ENCODE results near the gene SLC2A14.
"Not testable (repeated sequence)": the region's sequence is repeated elsewhere in the genome, so short reads cannot be mapped to it uniquely, and the experiment has no call there.

The SLC2A14 gene

DNA sequence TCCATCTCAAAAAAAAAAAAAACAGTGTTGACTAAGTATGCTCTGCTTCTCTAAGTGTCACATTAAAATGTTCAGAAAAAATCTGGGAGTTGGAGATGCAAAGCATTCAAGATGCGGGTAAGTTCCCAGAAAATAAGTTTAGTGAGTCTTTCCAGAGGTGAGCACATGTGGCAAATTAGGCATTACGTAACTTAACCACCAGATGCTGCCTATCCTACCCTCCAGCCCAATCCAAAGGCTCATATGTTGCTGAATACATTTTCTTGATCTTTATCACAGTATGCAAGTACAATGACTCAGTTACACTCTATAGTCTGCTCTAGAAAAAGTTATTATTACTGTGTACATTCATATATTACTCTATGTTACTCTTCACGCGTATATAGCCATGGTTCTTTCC is 3.6 kb downstream of the SLC2A14 start:
- no peak for DNase-seq

DNA sequence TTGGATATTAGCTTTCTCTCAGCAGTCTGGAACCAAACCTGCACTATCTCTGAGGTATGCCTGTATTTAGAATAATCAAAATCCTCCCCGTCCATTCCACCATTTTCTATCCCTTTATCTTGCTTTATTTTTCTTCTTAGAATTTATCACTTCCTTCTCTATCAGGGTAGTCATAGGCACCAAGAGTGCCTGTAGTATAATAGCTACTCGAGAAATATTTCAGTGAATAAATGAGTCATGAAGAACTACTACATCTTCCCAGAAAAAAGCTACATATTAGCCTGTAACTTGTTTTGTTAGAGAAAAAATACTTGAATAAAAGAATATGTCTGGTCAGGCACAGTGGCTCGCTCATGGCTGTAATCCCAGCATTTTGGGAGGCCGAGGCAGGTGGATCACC is 4.3 kb downstream of the SLC2A14 start:
- DNase-seq, result no peak

- DNase-seq, result no peak
These were observed 8.0 kb downstream of the SLC2A14 start for GRCh38 chr12:7864601-7865150.

DNA sequence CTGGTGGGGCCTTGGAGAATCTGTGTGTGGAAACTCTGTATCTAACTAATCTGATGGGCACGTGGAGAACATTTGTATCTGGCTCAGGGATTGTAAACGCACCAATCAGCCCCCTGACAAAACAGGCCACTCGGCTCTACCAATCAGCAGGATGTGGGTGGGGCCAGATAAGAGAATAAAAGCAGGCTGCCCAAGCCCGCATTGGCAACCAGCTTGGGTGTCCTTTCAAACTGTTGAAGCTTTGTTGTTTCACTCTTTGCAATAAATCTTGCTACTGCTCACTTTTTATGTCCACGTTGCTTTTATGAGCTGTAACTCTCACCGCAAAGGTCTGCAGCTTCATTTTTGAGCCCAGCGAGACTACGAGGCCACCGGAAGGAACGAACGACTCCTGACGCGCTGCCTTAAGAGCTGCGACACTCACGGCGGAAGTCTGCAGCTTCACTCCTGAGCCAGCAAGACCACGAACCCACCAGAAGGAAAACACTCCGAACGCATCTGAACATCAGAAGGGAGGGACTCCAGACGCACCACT is 9.8 kb downstream of the SLC2A14 start:
- DNase-seq, result not testable (repeated sequence)

DNA sequence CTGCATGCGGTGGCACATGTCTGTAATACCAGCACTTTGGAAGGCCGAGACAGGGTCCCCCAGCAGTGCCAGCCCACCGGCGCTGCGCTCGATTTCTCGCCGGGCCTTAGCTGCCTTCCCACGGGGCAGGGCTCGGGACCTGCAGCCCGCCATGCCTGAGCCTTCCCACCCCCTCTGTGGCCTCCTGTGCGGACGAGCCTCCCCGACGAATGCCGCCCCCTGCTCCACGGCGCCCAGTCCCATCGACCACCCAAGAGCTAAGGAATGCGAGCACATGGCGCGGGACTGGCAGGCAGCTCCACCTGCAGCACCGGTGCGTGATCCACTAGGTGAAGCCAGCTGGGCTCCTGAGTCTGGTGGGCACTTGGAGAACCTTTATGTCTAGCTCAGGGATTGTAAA is 10.4 kb downstream of the SLC2A14 start:
- not testable (repeated sequence) for DNase-seq

GRCh38 chr12:7859552-7859951 is 13.2 kb downstream of the SLC2A14 start:
- no peak for DNase-seq

- no peak for DNase-seq
These were observed 14.7 kb downstream of the SLC2A14 start for GRCh38 chr12:7857971-7858370.

DNA sequence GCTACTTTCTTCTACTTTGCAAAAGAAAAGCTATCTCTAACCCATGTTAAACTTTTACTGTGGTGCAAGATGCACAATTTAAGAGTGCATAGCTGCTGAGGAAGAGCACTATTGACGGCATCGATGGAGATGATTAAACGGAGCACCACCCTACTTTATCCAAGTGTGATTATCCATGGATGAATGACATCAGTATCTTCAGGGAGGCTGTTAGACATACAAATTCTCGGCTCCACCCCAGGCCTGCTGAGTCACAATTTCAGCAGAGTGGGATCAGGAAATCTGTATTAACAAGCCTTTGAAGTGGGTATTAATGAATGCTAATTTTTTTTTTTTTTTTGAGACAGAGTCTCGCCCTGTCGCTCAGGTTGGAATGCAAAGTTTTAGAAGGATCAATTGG is 16.2 kb downstream of the SLC2A14 start:
- no peak for DNase-seq

- no peak for DNase-seq
These were observed 19.2 kb downstream of the SLC2A14 start for GRCh38 chr12:7853557-7853956.

GRCh38 chr12:7851622-7852081 is 21.1 kb downstream of the SLC2A14 start:
- DNase-seq, result not testable (repeated sequence)

DNA sequence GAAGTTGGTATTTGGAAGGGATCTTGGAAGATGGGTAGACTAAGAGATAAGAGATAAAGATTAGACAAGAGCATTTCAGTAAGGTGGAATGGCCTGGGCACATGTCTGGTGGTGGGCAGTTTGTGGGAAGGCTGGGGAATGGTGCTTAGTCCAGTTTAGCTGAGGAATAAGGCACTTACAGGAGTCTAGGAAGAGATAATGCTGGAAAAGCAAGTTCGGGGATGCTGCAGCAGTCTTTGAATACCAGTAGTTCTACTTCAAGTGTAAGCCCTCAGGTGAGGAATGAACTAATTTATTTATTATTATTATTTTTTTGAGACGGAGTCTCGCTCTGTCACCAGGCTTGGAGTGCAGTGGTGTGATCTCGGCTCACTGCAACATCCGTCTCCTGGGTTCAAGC is 22.6 kb downstream of the SLC2A14 start:
- not testable (repeated sequence) for DNase-seq

- not testable (repeated sequence) for DNase-seq
These were observed 24.7 kb downstream of the SLC2A14 start for GRCh38 chr12:7848098-7848422.

DNA sequence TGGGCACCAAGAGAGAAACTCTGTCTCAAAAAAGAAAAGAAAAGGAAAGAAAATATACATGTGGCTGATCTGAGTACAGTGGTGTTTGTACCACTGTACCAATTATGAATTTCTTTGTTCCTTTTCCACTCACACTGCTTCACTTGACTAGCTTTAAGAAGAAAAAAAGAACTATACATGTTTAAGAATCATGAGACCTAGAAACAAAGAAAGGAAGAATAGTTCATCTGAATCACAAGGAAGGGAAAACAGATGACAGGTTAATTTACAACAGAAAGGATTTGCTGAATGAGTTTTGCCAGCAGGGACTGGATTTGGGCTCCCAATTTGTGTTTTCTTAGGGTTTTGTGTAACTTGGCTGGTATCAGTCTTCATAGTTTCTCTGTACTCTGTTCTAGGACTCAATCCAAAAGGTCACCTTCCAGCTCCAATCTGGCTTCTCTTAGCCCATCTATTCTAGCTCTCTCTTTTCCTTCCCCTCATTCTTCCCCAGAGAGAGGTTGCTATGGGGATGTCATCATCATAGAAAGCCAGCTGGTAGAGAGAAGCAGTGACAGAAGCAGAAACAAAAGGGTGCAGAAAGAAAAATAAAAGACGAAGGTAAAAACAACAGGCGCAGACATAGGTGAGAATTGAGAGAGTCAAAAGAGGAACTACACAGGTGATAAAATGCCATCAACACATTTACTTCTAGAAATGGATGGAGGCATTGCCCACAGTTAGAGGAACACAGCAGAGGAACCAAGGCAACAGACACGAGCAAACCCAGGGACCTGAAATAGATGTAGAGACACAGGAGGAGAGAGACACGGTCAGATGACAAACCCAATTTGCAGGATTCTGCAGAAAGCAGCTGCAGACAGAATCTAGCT is 25.3 kb downstream of the SLC2A14 start:
- DNase-seq, result not testable (repeated sequence)

DNA sequence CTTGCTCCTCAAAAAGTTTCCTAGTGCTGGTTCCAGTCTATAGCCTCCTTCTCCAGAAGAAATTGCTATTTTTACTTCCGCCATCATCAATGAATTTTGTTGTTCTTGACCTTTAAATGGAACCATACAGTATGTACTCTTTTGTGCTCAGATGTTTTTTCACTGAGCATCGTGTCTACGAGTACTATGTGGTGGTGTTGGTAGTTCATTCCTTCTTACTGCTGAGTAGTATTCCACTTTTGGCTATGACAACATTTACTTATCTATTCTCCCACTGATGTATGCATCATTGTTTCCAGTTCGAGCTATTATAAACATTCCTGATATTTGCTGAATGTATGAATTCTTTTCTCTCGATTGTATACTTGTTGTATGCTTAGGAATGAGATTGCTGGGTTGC is 28.6 kb downstream of the SLC2A14 start:
- DNase-seq, result no peak

GRCh38 chr12:7843583-7843982 is 29.1 kb downstream of the SLC2A14 start:
- not testable (repeated sequence) for DNase-seq

- not testable (repeated sequence) for DNase-seq
These were observed 29.6 kb downstream of the SLC2A14 start for GRCh38 chr12:7843149-7843548.

- DNase-seq, result not testable (repeated sequence)
These were observed 30.3 kb downstream of the SLC2A14 start for GRCh38 chr12:7842444-7842843.

GRCh38 chr12:7839848-7840247 is 32.9 kb downstream of the SLC2A14 start:
- DNase-seq, result not testable (repeated sequence)

GRCh38 chr12:7839226-7839625 is 33.5 kb downstream of the SLC2A14 start:
- not testable (repeated sequence) for DNase-seq

DNA sequence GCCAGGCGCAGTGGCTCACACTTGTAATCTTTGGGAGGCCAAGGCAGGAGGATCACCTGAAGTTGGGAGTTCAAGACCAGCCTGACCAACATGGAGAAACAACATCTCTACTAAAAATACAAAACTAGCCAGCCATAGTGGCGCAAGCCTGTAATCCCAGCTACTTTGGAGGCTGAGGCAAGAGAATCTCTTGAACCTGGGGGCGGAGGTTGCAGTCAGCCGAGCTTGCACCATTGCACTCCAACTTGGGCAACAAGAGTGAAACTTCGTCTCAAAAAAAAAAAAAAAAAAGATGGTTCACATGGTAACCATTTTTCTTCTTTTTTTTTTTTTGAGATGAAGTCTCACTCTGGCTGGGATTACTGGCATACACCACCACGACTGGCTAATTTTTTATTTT is 35.3 kb downstream of the SLC2A14 start:
- DNase-seq, result no peak

DNA sequence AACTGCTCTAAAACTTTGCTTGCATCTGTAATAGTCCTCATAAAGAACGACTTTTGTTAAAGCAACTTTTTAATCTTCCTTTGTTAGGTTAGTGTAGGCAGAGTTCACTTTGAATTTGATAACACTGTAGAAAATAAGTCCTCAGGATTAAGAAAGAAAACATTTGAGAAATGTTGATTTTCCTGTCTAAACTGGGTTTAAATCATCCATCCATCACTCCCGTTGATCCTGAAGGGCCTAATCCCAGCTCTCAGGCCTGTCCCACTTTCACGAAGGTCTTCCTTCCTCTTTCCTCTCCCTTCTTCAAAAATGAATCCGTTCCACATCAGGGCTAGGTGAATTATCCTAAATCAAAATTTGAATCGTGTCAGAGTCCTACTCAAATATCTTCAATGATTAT is 36.9 kb downstream of the SLC2A14 start:
- no peak for DNase-seq

GRCh38 chr12:7835116-7835515 is 37.6 kb downstream of the SLC2A14 start:
- DNase-seq, result no peak

DNA sequence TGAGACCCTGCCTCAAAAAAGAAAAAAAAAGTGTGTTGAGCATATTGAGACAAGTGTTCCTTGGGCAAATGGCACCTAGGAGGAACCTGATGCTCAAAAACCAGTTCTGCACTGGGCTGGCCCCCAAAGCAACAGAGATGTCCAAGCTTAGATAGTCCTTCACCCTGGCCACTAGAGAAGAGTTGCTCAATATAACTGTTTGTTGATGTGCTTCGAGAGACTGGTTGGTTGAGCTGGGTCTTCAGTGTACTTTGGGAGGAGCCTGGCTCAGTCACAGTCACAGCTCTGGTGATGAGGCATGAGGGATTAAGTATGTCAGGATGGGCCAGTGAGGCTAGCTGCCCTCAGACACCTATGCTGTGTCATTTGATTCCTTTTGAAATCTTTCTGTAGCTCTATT is 38.0 kb downstream of the SLC2A14 start:
- no peak for DNase-seq

- no peak for DNase-seq
These were observed 38.9 kb downstream of the SLC2A14 start for GRCh38 chr12:7833831-7834230.
